ENCODE measurements around the gene SLC10A4.
"Not testable (repeated sequence)": the region's sequence is repeated elsewhere in the genome, so short reads cannot be mapped to it uniquely, and the experiment has no call there.

SLC10A4 gene

DNA sequence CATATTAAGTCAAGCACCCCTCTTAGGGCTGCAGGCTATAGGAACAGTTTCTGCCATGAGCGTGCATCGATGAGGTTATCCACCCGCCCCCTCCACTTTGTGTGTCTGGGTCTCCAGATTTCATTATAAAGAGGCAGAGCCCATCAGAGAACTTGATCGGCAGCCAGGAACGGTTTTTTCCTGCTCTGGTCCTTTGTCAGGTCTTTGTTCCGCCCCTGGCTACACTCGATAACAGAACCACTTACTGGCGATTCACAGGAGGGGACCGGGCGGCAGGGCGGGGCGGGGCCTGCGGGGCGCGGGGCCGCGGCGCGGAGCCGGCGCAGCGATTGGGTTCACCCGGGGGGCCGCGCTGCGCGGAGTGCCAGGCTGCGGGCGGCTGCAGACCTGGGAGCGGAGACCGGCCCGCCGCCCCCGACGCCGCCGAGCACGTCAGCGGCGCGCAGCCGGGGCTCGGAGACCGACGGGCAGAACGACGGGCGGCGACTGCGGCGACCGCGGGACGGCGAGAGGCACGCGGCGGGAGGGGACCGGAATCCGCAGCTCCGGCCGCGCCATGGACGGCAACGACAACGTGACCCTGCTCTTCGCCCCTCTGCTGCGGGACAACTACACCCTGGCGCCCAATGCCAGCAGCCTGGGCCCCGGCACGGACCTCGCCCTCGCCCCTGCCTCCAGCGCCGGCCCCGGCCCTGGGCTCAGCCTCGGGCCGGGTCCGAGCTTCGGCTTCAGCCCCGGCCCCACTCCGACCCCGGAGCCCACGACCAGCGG lies at the start of gene SLC10A4:
TSS of gene SLC10A4 (plus strand) at position 338 of the 771 bp plus-strand sequence. CDS start at position 557, 219 bp downstream.
- DNase-seq, result no peak

DNA sequence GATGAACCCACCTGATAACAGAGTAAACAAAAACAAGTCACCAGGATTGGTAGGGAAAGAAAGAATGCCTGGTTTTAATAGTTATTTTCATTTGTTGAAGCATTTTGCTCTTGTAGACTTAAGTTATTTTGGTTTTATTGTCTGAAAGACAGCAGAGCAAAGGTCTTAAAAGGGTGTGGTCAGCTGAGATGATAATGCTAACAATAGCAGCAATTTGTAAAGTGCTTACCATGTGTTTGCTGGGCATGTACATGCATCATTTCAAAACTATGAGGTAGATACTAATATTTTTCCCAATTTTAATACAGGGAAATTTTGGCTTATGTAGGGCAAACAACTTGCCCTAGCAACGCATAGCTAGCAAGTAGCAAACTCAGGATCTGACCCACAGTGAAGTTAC lies 46.8 kb upstream of the SLC10A4 start:
- DNase-seq, result no peak

DNA sequence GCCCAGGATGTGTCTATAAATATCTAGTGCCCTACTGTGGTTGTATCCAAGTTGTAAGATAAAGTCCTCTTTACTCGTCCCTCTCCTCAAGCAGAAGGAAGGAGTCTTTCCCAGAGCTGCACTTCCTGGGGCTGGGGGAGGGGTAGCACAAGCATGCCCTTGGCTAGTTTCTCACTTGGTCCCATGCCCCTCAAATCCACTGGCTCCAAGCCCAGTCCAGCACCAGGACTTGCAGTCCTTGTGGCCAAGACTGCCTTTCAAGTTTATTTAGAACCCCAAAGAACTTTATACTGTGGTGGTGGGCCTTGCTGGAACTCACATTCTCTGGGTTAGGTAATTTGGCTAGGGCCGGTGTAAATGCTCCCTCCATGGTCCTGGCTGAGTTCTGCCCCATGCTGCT lies 43.2 kb upstream of the SLC10A4 start:
- DNase-seq, result no peak

DNA sequence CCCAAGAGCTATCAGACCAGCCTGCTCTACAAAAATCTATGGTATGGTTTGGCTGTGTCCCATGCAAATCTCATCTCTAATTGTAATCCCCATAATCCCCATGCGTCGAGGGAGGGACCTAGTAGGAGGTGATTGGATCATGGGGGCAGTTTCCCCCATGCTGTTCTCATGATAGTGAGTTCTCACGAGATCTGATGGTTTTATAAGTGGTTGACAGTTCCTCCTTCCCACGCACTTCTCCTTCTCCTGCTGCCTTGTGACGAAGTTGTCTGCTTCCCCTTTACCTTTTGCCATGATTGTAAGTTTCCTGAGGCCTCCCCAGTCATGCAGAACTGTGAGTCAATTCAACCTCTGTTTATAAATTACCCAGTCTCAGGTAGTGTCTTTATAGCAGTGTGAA lies 42.2 kb upstream of the SLC10A4 start:
- not testable (repeated sequence) for DNase-seq

DNA sequence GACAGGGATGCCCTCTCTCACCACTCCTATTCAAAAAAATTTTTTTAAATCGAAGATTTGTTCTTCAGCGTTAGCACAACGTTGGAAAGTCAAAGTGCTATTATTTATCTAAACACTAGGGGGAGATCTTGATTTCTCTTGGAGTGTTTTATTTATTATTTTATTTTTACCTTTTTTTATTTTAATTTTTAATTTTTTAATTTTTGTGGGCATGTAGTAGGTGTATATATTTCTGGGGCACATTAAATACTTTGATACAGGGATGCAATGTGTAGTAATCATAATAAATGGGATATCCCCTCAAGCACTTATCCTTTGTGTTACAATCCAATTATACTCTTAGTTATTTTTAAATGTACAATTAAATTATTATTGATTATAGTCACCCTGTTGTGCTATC lies 37.4 kb upstream of the SLC10A4 start:
- DNase-seq, result no peak

DNA sequence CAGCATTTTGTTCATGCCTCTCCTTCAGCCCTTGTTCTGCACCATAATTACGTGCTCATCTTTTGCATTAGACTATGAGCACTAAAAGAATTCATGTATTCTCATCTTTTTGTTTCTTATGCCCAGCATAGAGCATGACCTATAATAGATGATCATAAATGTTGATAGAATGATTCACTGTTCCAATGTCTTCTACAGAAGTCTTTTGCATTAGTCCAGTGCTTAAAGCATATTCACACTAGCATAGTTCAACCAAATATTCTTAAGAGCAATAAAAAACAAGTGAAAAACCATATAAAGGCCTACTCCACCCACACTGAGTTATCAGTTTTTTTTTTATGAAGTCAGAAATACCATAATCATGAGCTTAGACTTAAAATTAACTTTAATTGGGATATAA lies 36.5 kb upstream of the SLC10A4 start:
- DNase-seq, result no peak

GRCh38 chr4:48449151-48449550 lies 34.0 kb upstream of the SLC10A4 start:
- no peak for DNase-seq

- DNase-seq, result no peak
These were observed 32.4 kb upstream of the SLC10A4 start for GRCh38 chr4:48450740-48451139.

DNA sequence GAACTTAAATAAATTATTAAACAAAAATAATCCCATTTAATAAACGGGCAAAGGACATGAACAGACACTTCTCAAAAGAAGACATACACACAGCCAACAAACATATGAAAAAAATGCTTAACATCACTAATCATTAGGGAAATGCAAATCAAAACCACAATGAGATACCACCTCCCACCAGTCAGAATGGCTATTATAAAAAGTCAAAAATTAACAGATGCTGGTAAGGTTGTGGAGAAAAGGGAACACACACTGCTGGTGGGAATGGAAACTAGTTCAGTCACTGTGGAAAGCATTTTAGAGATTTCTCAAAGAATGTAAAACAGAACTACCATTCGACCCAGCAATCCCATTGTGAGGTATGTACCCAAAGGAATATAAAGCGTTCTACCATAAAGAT lies 31.5 kb upstream of the SLC10A4 start:
- DNase-seq, result not testable (repeated sequence)

DNA sequence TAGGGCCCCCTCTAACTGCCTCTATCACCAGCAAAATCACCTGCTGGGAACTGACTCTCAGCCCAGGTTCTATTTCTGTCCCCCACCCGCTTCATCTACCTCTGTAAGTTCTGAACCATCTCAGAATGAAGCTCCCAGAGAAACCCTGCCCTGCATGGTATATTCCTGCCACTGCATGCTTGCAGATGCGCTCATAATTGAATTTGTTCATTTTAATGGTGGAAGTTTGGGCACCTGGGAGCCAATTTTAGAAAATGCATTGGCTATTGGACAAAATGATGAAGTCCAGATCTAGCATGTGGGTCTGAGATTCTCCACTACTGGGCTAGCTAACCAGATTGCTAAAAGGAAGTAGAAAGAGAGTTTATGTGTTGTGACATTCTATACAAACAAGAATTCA lies 28.6 kb upstream of the SLC10A4 start:
- DNase-seq, result no peak

GRCh38 chr4:48461000-48461399 lies 22.1 kb upstream of the SLC10A4 start:
- DNase-seq, result no peak

- DNase-seq, result no peak
These were observed 20.8 kb upstream of the SLC10A4 start for GRCh38 chr4:48462363-48462762.

DNA sequence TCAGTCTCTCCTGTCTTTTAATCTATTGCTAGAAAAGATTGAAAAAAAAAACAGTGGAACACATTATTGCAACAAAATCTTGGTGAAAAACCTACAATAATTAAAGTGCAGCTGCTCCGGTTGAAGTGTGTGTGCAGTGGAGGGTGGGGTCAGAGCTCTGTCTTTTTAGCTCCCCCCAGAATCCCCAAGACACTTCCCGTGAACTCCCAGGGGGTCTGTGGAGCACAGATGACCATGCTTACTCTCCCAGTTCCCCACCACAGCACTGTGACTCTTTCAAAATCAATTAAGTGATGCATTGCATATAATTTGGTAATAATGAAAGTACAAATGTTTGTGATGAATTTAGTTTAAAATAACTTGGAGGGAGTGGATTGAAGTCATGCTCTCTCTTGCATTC lies 15.7 kb upstream of the SLC10A4 start:
- DNase-seq, result no peak

DNA sequence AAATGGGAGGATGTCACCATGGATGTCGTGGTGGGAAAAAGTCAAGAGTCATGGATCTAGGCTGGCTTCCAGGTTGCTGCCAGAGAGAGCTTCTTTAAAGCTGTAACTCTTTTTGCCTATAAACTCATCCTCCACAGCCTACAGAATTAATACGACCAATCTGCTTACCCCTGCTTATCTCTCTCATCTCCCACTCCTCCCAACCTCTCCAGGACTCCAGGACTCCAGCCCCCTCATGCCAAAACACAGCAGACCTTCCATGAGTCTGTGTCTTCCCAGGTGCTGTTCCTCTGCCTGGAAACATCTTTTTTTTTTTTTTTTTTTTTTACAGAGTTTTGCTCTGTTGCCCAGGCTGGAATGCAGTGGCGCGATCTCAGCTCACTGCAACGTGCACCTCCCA lies 15.3 kb upstream of the SLC10A4 start:
- no peak for DNase-seq

GRCh38 chr4:48470137-48470536 lies 13.0 kb upstream of the SLC10A4 start:
- DNase-seq, result no peak

DNA sequence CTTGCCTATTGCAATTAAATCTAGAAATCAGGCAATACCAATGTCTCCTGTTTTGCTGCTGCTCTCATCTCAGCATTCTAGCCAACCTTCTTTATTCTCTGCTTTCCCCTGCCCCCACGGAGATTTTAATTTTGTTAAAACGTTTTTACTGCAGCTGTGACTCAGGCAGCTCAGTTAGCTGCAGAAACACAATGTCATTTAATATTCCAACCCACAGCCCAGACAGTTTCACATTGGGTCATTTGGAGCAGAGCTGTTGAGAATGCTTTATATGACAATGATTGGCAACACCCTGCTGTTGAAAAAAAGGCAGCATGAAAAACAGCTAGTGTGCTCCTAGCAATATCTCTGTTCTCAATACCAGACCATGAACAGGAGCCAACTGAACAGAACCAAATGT lies 12.6 kb upstream of the SLC10A4 start:
- DNase-seq, result no peak

DNA sequence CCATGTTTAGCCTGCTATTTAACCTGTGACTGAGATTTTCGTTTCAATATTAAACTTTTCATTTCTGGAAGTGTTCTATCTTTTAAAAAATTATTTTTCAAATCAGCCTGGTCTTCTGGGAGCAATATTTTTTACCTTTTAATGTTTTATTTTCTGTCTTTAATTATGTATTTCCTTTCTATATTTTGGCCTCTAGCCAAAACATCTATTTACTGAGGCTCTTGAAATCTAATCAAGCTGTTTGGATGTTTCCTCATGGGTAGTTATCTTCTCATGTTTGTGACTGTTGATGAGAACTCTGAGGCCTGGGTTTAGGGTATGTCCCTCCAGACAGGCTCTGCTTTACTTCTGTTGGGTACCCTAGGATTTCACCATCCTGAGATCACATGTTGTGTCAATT lies 10.3 kb upstream of the SLC10A4 start:
- DNase-seq, result no peak

GRCh38 chr4:48475770-48476169 lies 7.4 kb upstream of the SLC10A4 start:
- no peak for DNase-seq

GRCh38 chr4:48478273-48478672 lies 4.9 kb upstream of the SLC10A4 start:
- DNase-seq, result no peak

DNA sequence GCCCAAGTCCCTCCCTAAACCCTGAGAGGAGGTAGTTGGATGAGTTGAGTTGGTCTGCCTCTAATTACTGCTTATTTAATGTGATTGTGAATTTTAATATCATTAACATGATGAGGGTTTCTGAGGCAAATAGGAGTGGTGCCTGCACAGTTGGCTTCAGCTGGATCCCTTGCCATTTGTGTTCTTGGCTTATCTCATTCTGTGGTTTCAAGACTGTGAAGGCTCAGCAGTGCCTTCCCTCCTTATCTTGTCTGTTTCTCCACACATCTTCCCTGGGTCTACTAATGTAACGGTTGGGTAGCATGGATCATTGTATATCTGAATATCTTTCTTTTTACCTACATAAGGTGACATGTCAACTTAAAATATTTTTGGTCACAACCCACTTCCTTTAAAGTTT lies 1.6 kb upstream of the SLC10A4 start:
- no peak for DNase-seq

- DNase-seq, result no peak
These were observed 792 bp downstream of the SLC10A4 start for GRCh38 chr4:48483777-48484493.

GRCh38 chr4:48484494-48485168 lies 1.5 kb downstream of the SLC10A4 start:
- no peak for DNase-seq

- no peak for DNase-seq
These were observed 6.5 kb downstream of the SLC10A4 start for GRCh38 chr4:48489683-48490011.

- DNase-seq, result no peak
These were observed 7.0 kb downstream of the SLC10A4 start, which contains the start of gene ZAR1 for GRCh38 chr4:48490012-48490679. ZAR1 (plus strand) TSS chr4:48490252; CDS start chr4:48490292, 40 bp downstream.
